GM12878 (cell line): ENCODE measurements around the gene NBEAL1. TPM values are rescaled to one million over a fixed set of nuclear protein-coding genes. Genes with fewer than 3 reads are reported as not detected.
A peak's percentile ranks its signal among the peaks of the same experiment; 100 is the strongest.

Experiments
- ATF7 ChIP-seq: fragments of 450-650 bp; IDR thresholded peaks from 2 replicates; pipeline ENCODE4 v1.6.1; 2016; ENCODE audit warnings: low read depth, mild to moderate bottlenecking
- CBX3 ChIP-seq: fragments of 200-600 bp; sonication (generic); IDR thresholded peaks from 2 replicates; pipeline ENCODE4 v1.6.1; 2016; ENCODE audit warnings: low read depth, borderline replicate concordance
- CUX1 ChIP-seq: IDR thresholded peaks from 2 replicates; pipeline ENCODE4 v1.6.1; 2012; ENCODE audit warnings: improper control_type of control experiment, low read depth, low read length; ENCODE audit not compliant: insufficient replicate concordance
- ELK1 ChIP-seq: IDR thresholded peaks from 2 replicates; pipeline ENCODE4 v1.6.1; 2012; ENCODE audit warnings: low read depth, low read length, improper control_type of control experiment
- EP300 ChIP-seq, 2 experiments: fragments of 150-350 bp in 1 of 2; IDR thresholded peaks; 2 replicates each; pipeline ENCODE4 v1.6.1; 2011 to 2012; ENCODE audit warnings: low read depth in 2 of 2, low read length in 2 of 2, borderline replicate concordance in 1 of 2, improper control_type of control experiment in 1 of 2, inconsistent platforms in 1 of 2; ENCODE audit not compliant: control insufficient read depth in 1 of 2
- ESRRA ChIP-seq: IDR thresholded peaks from 2 replicates; pipeline ENCODE4 v1.6.1; 2012; ENCODE audit warnings: mild to moderate bottlenecking, low read length, improper control_type of control experiment
- HDGF ChIP-seq: fragments of 450-650 bp; IDR thresholded peaks from 2 replicates; pipeline ENCODE4 v1.6.1; 2016; ENCODE audit warnings: antibody characterized with exemption
- MTA2 ChIP-seq: fragments of 450-650 bp; IDR thresholded peaks from 2 replicates; pipeline ENCODE4 v1.6.1; 2016; ENCODE audit warnings: low read depth, mild to moderate bottlenecking, moderate library complexity
- MXI1 ChIP-seq: fragments of 150-350 bp; IDR thresholded peaks from 2 replicates; pipeline ENCODE4 v1.6.1; 2011; ENCODE audit warnings: low read depth, mild to moderate bottlenecking, inconsistent platforms, low read length, improper control_type of control experiment
- RAD51 ChIP-seq: fragments of 450-650 bp; IDR thresholded peaks from 2 replicates; pipeline ENCODE4 v1.6.1; 2016; ENCODE audit warnings: moderate library complexity, mild to moderate bottlenecking, inconsistent platforms
- SKIL ChIP-seq: fragments of 450-650 bp; IDR thresholded peaks from 2 replicates; pipeline ENCODE4 v1.6.1; 2017; ENCODE audit warnings: mild to moderate bottlenecking, low read depth, inconsistent platforms; ENCODE audit not compliant: poor library complexity, severe bottlenecking
- SMAD1 ChIP-seq: fragments of 450-650 bp; IDR thresholded peaks from 2 replicates; pipeline ENCODE4 v1.6.1; 2018; ENCODE audit warnings: mild to moderate bottlenecking, low read depth; ENCODE audit not compliant: partially characterized antibody
- STAT3 ChIP-seq: IDR thresholded peaks from 2 replicates; pipeline ENCODE4 v1.6.1; 2011; ENCODE audit warnings: low read depth, low read length, improper control_type of control experiment
- TCF7 ChIP-seq: IDR thresholded peaks from 2 replicates; pipeline ENCODE4 v1.6.1; 2014; ENCODE audit warnings: antibody characterized with exemption, borderline replicate concordance
- ZNF384 ChIP-seq: IDR thresholded peaks from 2 replicates; pipeline ENCODE4 v1.6.1; 2012; ENCODE audit warnings: low read depth, mild to moderate bottlenecking, low read length, improper control_type of control experiment, borderline replicate concordance
- polyA plus RNA-seq, 11 experiments: library from polyadenylated mRNA; depleted of rRNA in 4 of 11; unstranded in 6 of 11; stranded (reverse) in 5 of 11; fragments of >200 nt; fragmentation: Nextera tagmentation in 4 of 11; fragmentation: Illumina TruSeq in 1 of 11; extraction: Ambion mirVana in 4 of 11; extraction: Trizol in 1 of 11; gene quantifications; 1 replicate in 1 of 11; 2 replicates in 10 of 11; pipeline versions ENCODE4 v1.2.1 to v1.2.3, GENCODE V29; 2011 to 2016; ENCODE audit warnings: inconsistent platforms in 2 of 11, missing spikeins in 2 of 11, low read depth in 1 of 11
- total RNA-seq, 4 experiments: library from RNA; depleted of rRNA in 3 of 4; stranded (reverse); fragments of >200 nt in 3 of 4; fragmentation: Illumina TruSeq in 1 of 4; extraction: Trizol in 1 of 4; gene quantifications; 2 replicates each; pipeline versions ENCODE4 v1.2.1 to v1.2.3, GENCODE V29; 2013 to 2021

The NBEAL1 gene
- total and polyA plus RNA-seq, 10 of the 15 experiments (the other 5 are each of a cell fraction or from before 2014, with no cell fraction given), result 1.9 to 16.1 (median 7.2) TPM

- TF ChIP-seq SKIL (peak; percentile 29), RAD51 (peak; percentile 78), STAT3 (peak; percentile 52; the same call in 1 of the 2 replicates), ZNF384 (peak; percentile 97), CUX1 (peak; percentile 51), HDGF (peak; percentile 79; the same call in 1 of the 2 replicates), CBX3 (no peak), MTA2 (peak; percentile 78), MXI1 (no peak; the same call in 1 of the 2 replicates), EP300 (IDR thresholded peaks at IDR 0.05; ENCODE audit: borderline replicate concordance in 1 of 2, control insufficient read depth in 1 of 2, low read depth in 2 of 2, low read length in 2 of 2) (0 out of 4 replicates have a peak, but pooled peaks have one; percentile 24 to 51), ESRRA (0 out of 2 replicates have a peak, but pooled peaks have one; percentile 43), TCF7 (no peak), ELK1 (0 out of 2 replicates have a peak, but pooled peaks have one; percentile 28), SMAD1 (peak; percentile 33), ATF7 (peak; percentile 27; the same call in 1 of the 2 replicates)
- TF ChIP-seq, all 136 proteins: peak for 16
Measured at GRCh38 chr2:203018181-203018580, 3.5 kb downstream of the NBEAL1 start (continued).
